C4-2B (cell line): Measurements from ENCODE around the gene GABRE.

ENCODE experiments used
- H3K27ac ChIP-seq: fragments of 450-650 bp; 2 replicates; pipeline ENCODE4 v1.5.1; 2017
- ZFX ChIP-seq: fragments of 450-650 bp; IDR thresholded peaks from 2 replicates; pipeline ENCODE4 v1.6.1; 2017
- TF ChIP-seq, protein P1 (sequence below): fragments of 450-650 bp; conservative IDR thresholded peaks from 2 replicates; pipeline ENCODE4 v1.5.1; 2017; ENCODE audit warnings: mild to moderate bottlenecking

The GABRE gene

DNA sequence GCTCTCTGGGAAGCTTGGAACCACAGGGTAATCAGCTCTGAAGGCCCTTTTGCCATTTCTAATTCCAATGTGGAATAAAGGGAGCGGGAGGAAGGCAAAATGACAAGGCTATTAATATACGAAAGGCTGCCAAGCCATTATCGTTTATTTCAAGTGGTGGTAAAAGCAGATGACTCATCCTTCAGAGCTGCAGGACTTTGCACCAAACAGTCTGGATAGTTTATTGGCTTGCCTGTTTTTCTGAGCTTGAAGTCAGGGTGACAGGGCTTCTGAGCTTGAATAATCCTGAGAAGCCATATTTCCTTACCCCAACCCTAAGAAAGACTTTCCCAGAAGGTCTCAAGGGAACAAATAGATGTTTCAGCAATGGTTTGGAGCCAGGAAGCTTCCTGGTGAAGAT is 7.7 kb upstream of the GABRE start:
- no peak overlapping the region for H3K27ac ChIP-seq
- TF ChIP-seq, protein P1, sequence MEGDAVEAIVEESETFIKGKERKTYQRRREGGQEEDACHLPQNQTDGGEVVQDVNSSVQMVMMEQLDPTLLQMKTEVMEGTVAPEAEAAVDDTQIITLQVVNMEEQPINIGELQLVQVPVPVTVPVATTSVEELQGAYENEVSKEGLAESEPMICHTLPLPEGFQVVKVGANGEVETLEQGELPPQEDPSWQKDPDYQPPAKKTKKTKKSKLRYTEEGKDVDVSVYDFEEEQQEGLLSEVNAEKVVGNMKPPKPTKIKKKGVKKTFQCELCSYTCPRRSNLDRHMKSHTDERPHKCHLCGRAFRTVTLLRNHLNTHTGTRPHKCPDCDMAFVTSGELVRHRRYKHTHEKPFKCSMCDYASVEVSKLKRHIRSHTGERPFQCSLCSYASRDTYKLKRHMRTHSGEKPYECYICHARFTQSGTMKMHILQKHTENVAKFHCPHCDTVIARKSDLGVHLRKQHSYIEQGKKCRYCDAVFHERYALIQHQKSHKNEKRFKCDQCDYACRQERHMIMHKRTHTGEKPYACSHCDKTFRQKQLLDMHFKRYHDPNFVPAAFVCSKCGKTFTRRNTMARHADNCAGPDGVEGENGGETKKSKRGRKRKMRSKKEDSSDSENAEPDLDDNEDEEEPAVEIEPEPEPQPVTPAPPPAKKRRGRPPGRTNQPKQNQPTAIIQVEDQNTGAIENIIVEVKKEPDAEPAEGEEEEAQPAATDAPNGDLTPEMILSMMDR, result no peak
- TF ChIP-seq ZFX, result no peak

DNA sequence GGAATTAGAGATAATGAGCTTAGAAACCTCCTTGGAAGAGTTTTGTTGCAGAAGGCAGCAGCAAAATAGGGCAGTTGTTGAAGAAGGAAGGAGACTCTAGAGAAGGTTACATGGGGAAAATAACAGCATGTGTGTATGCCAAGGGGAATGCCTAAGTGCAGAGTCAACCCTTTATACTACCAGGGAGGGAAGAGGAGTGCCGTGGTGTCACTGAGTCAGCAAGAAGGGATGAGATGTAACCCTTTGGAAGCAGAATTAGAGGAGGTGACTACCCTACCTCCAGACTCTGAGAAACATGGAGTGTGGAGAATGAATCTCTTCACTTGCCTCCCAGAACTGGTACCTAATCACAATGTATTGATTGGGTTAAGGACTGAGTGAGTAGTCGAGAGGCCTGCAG is 6.7 kb upstream of the GABRE start:
- TF ChIP-seq, protein P1, result no peak
- TF ChIP-seq ZFX, result no peak
- H3K27ac ChIP-seq, result no peak overlapping the region

DNA sequence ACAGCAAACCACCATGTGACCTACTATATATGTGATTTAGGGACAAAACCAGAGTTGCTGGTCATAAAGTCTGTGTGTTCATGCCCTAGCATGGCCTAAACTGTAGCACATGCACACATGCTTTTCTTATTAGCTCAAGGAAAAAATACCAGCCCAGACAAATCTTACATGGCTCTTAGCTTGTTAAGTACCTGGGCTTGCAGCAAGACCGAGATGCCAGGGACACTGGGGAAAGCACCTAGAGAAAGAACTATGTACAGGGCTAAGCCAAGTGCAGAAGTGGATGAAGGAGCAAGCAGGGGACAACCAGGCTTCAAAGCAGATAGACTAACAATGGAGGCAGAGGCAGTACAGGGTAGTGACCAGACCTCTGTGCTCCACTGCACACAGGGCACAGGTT is 3.4 kb upstream of the GABRE start:
- H3K27ac ChIP-seq, result no peak overlapping the region
- TF ChIP-seq ZFX, result no peak
- TF ChIP-seq, protein P1, result no peak

DNA sequence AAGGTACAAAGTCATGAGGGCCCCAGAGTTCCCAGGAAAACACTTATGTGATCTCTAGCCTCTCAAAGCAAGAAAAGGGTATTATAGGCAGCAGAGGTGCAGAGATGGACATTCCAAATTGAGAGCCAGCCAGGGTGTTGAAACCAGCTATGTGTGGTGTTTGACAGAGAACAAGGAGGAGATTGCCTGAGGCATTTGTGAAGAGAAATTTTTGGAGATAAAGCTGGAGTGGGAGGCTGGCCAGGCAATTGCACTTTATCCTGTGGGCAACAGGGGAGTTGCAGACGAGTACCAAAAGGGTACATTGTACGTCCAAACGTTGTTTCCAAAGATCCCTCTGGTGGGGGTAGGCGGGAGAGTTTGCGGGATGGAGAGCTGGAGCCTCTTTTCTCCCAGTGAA is 2.5 kb upstream of the GABRE start:
- no peak for TF ChIP-seq ZFX
- TF ChIP-seq, protein P1, result no peak
- H3K27ac ChIP-seq, result no peak overlapping the region

DNA sequence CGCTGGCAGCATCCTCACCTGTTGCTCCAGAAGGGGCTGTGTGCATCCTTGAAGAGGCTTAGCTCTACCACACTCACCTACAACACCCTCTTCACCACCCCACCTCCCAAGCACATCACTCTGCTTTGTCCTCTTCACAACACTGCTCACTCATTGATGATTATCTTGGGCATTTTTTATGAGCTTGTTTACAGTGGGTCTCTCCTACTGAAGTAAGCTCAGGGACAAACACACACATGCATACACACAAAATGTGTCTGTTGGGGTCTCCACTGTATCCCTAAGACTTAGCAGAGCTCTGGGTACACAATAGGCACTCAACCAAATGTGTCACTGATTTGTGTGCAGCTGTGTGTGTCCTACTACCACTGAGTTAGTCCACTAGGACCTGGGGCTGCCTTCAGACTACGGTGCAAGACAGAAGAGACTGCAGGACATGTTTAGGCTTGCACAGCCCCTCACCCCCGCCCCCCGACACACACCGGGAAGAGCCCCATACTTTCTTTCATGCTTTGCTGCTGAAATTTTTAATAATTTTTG is 1.3 kb upstream of the GABRE start:
- TF ChIP-seq, protein P1, result no peak
- TF ChIP-seq ZFX, result no peak
- H3K27ac ChIP-seq, result no peak overlapping the region

DNA sequence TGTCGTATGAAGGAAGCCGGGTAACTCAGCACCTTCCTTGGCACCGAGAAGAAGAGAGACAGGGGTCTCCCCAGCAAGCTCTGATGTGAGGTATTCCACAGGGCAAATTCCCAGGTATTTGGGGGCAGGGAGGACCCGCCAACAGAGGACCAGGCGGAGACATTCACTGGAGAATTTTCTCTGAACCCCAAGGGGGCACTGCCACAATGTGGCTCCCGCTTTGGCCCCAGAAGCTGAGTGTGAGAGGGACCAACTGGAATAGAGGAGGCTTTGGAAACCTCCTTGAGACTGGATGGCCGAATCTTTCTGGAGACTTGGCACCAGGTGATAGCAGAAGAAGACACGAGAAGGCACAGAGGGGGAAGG is 735 bp upstream of the GABRE start:
- TF ChIP-seq, protein P1, result no peak
- no peak for TF ChIP-seq ZFX
- no peak overlapping the region for H3K27ac ChIP-seq

DNA sequence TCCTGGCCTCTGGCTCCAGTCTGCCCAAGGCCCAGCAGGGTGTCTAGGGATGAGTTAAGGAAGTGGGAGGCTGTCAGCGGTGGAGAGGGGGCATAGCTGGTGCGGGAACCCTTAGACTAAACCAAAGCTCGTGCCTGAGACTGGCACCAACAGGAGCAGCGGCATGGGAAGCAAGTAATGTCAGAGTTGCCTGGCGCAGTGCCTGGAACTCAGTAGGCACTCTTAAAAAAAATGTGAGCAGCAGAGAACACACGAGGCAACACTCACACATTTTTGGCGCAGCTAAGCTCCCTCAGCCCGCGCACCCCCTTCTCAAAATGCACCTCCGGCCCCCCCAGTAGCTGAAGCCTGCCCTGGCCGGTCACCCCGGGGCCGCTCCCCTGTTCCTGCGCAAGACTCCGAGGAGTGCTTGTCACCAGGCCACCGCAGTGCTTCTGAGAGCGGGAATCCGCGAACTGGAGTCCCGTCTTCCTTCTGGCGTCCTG is 583 bp downstream of the GABRE start:
- peak overlapping the region; percentile 66 for H3K27ac ChIP-seq
- TF ChIP-seq ZFX, result no peak
- TF ChIP-seq, protein P1, result no peak
